ENCODE measurements around the gene MEX3D.

MEX3D gene

DNA sequence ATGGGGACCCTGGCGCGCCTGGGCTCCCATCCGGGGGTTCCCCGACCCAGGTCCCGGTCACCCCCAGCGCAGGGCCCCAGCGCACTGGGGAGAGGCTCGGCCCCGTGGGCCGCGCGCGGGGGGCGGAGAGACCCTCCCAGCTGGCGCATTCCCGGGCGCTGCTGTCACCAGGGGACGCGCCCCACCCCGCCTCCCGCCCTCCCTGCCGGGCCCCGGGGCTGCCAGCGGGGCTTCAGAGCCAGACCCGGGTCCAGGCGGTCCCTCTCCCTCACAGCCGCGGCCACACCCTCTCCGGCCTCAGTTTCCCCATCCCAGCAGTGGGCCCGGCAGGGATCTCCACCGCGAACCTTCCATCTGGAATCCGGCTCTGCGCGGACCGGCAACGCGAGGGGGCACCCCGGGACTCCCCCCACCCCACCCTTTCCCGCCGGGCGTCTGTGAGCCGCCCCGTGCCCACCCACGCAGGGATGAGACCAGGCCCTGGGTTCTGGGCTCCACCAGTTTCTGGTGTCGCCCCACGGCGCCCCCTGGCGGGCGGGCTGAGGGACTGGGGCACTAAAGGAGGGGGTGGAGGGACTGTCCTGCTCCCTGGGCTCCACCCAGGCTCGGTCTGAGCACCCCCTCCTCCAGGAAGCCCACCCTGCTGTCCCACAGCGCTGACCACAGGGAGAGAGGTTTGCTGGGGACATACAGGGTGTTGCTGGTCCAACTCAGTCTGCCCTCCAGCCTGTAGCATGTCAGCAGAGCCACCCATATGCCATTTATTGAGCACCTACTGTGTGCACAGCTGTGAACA is 54.4 kb downstream of the MEX3D start:
- peak; percentile 64 for ATAC-seq
- TF ChIP-seq BACH2 (CRISPR knock-in tag; IDR thresholded peaks at IDR 0.05; ENCODE audit: borderline replicate concordance) = no peak
- TF ChIP-seq ZFP3 (CRISPR knock-in tag; IDR thresholded peaks at IDR 0.05) = no peak
- TF ChIP-seq ZC3H10 (CRISPR knock-in tag; IDR thresholded peaks at IDR 0.05) = no peak
- no peak for TF ChIP-seq GLIS3 (CRISPR knock-in tag; IDR thresholded peaks at IDR 0.05)
- no peak for TF ChIP-seq ZFP30 (CRISPR knock-in tag; IDR thresholded peaks at IDR 0.05)
- TF ChIP-seq, protein P1, sequence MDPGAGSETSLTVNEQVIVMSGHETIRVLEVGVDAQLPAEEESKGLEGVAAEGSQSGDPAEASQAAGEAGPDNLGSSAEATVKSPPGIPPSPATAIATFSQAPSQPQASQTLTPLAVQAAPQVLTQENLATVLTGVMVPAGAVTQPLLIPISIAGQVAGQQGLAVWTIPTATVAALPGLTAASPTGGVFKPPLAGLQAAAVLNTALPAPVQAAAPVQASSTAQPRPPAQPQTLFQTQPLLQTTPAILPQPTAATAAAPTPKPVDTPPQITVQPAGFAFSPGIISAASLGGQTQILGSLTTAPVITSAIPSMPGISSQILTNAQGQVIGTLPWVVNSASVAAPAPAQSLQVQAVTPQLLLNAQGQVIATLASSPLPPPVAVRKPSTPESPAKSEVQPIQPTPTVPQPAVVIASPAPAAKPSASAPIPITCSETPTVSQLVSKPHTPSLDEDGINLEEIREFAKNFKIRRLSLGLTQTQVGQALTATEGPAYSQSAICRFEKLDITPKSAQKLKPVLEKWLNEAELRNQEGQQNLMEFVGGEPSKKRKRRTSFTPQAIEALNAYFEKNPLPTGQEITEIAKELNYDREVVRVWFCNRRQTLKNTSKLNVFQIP (CRISPR knock-in tag; IDR thresholded peaks at IDR 0.05; ENCODE audit: borderline replicate concordance, low read depth) = no peak
- no peak for TF ChIP-seq ISL1 (CRISPR knock-in tag; IDR thresholded peaks at IDR 0.05)
- TF ChIP-seq RARB (CRISPR knock-in tag; IDR thresholded peaks at IDR 0.05) = no peak
- no peak for TF ChIP-seq CSDC2 (CRISPR knock-in tag; IDR thresholded peaks at IDR 0.05)
- TF ChIP-seq, protein P2, sequence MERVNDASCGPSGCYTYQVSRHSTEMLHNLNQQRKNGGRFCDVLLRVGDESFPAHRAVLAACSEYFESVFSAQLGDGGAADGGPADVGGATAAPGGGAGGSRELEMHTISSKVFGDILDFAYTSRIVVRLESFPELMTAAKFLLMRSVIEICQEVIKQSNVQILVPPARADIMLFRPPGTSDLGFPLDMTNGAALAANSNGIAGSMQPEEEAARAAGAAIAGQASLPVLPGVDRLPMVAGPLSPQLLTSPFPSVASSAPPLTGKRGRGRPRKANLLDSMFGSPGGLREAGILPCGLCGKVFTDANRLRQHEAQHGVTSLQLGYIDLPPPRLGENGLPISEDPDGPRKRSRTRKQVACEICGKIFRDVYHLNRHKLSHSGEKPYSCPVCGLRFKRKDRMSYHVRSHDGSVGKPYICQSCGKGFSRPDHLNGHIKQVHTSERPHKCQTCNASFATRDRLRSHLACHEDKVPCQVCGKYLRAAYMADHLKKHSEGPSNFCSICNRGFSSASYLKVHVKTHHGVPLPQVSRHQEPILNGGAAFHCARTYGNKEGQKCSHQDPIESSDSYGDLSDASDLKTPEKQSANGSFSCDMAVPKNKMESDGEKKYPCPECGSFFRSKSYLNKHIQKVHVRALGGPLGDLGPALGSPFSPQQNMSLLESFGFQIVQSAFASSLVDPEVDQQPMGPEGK (CRISPR knock-in tag; IDR thresholded peaks at IDR 0.05; ENCODE audit: borderline replicate concordance) = no peak
- no peak for TF ChIP-seq SNAI2 (CRISPR knock-in tag; IDR thresholded peaks at IDR 0.05)
- TF ChIP-seq TCF4 (CRISPR knock-in tag; IDR thresholded peaks at IDR 0.05; ENCODE audit: borderline replicate concordance) = no peak
- TF ChIP-seq TOX (CRISPR knock-in tag; IDR thresholded peaks at IDR 0.05; ENCODE audit: borderline replicate concordance) = no peak

DNA sequence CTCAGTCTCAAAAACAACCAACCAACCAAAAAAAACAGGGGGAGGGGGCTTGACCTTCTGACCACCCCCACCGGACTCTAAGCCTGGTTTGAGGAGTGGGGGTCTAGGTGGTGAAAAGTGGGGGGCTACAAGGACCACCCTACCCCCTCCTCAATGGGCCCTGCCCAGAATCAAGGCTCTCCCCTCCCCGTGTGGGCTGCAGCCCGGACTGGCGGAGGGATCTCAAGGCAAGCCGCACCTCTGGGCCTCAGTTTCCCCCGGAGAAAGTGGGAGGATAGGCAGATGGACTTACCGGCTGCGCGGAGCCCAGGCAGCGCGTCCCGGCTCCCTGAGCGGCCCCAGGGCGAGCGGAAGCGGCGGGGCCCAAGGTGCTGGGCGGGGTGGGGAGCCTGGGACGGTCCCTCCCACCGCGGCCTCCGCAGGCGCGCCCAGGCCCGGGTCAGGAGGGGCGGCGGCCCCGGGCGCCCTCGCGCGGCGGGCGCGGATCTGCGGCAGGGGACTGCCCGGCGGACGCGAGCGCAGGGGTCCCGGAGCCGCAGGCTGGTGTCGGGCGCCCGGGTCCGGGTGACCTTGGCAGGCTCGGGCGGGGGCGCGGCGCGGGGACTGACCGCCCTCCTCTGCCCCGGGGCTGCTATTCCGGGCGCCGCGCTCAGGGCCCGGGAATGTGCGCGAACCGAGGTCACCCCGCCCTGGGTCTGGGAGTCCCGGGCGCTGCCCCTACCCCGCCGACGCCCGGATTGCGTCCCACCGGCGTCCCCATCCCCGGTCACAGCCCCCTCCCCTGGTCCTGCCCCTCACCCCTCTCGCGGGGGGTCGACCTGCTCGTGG is 55.2 kb downstream of the MEX3D start, which contains the start of gene ADAMTSL5:
ADAMTSL5 (minus strand) TSS at position 349 of the 828 bp plus-strand sequence. CDS start 2,076 bp downstream, outside the sequence.
- TF ChIP-seq ZFP3 (CRISPR knock-in tag; IDR thresholded peaks at IDR 0.05) (peak; percentile 37; the same call in 1 of the 2 replicates), ZNF565 (CRISPR knock-in tag; conservative IDR thresholded peaks at IDR 0.05; ENCODE audit: low read depth) (no peak)
- ATAC-seq = peak; percentile 52

DNA sequence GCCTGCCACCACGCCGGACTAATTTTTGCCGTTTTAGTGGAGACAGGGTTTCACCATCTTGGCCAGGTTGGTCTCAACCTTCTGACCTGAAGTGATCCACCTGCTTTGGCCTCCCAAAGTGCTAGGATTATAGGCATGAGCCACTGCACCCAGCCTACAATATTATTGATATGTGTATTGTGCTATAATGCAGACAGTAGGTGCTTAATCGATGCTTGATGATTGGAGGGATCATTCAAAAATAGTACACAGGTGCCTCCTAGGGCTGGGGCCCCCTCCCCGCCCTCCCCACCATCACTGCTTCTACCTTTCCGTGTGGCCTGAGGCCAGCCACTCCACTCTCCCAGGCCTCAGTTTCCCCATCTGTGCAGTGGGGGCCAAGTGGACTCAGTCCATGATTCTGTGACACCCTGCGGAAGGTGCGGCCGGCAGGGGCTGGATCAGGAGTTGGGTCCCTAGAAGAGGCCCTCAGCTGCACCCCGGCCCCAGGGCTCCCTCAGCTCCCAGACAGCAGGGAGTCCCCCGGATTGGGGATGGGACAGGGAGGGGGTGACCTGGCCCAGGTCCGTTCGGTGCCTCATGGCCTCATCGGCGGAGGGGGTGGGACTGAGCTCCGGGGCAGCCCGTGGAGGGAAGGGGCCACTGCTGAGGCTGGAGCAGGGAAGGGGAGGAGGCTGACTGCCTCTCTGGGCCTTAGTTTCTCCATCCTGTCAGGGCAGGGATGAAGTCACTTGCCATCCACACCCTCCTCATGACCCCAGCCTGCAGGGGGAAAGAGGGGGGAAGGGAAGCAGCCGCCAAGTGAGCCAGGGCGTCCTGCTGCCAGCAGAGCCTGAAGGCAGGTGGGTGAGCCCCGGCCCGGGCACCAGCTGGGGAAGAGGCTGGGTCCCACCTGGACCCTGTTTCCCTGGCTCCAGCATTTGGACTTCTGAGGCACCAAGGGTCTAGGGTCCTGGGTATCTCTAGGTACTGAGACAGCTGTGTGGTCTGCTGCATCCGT is 56.5 kb downstream of the MEX3D start:
- no peak for ATAC-seq
- TF ChIP-seq, protein P3, sequence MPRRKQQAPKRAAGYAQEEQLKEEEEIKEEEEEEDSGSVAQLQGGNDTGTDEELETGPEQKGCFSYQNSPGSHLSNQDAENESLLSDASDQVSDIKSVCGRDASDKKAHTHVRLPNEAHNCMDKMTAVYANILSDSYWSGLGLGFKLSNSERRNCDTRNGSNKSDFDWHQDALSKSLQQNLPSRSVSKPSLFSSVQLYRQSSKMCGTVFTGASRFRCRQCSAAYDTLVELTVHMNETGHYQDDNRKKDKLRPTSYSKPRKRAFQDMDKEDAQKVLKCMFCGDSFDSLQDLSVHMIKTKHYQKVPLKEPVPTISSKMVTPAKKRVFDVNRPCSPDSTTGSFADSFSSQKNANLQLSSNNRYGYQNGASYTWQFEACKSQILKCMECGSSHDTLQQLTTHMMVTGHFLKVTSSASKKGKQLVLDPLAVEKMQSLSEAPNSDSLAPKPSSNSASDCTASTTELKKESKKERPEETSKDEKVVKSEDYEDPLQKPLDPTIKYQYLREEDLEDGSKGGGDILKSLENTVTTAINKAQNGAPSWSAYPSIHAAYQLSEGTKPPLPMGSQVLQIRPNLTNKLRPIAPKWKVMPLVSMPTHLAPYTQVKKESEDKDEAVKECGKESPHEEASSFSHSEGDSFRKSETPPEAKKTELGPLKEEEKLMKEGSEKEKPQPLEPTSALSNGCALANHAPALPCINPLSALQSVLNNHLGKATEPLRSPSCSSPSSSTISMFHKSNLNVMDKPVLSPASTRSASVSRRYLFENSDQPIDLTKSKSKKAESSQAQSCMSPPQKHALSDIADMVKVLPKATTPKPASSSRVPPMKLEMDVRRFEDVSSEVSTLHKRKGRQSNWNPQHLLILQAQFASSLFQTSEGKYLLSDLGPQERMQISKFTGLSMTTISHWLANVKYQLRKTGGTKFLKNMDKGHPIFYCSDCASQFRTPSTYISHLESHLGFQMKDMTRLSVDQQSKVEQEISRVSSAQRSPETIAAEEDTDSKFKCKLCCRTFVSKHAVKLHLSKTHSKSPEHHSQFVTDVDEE (CRISPR knock-in tag; IDR thresholded peaks at IDR 0.05) = no peak
- TF ChIP-seq, protein P4, sequence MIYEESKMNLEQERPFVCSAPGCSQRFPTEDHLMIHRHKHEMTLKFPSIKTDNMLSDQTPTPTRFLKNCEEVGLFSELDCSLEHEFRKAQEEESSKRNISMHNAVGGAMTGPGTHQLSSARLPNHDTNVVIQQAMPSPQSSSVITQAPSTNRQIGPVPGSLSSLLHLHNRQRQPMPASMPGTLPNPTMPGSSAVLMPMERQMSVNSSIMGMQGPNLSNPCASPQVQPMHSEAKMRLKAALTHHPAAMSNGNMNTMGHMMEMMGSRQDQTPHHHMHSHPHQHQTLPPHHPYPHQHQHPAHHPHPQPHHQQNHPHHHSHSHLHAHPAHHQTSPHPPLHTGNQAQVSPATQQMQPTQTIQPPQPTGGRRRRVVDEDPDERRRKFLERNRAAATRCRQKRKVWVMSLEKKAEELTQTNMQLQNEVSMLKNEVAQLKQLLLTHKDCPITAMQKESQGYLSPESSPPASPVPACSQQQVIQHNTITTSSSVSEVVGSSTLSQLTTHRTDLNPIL (CRISPR knock-in tag; IDR thresholded peaks at IDR 0.05; ENCODE audit: low read depth) = no peak
- TF ChIP-seq TCF4 (CRISPR knock-in tag; IDR thresholded peaks at IDR 0.05; ENCODE audit: borderline replicate concordance) = no peak
- TF ChIP-seq CSDC2 (CRISPR knock-in tag; IDR thresholded peaks at IDR 0.05) = no peak
- TF ChIP-seq TOX (CRISPR knock-in tag; IDR thresholded peaks at IDR 0.05; ENCODE audit: borderline replicate concordance) = no peak
- TF ChIP-seq ZNF70 (CRISPR knock-in tag; IDR thresholded peaks at IDR 0.05) = no peak
- no peak for TF ChIP-seq ZFP3 (CRISPR knock-in tag; IDR thresholded peaks at IDR 0.05)
